PC-9 (cell line): ENCODE results near the gene DMRTA2. TPM values are rescaled to one million over a fixed set of nuclear protein-coding genes. Genes with fewer than 3 reads are reported as not detected.

ENCODE experiments used
- BruUV-seq: library from RNA; stranded (reverse); fragments of 400-500 nt; replicated peaks from 2 replicates; lab custom pipeline; 2021; lab: Mats Ljungman, UMichigan
- CTCF ChIA-PET: fragments of 300-600 bp; sonication (Branson Sonifier 250); formaldehyde crosslinking; loops from one replicate; lab custom pipeline; 2022; ENCODE audit warnings: antibody characterized with exemption; lab: Charles Lee
- POLR2A ChIA-PET: fragments of 300-600 bp; sonication (Branson Sonifier 250); formaldehyde crosslinking; loops from one replicate; lab custom pipeline; 2022; ENCODE audit warnings: antibody characterized with exemption; ENCODE audit not compliant: unreplicated experiment; lab: Charles Lee
- DNase-seq, 2 experiments: peaks; one replicate each; pipeline versions ENCODE4 v3.0.0 to v3.0.0-alpha.2; 2015 to 2022; ENCODE audit warnings: mixed read lengths in 1 of 2
- H2AFZ ChIP-seq: fragments of 200-600 bp; sonication (generic); 2 replicates; pipeline ENCODE4 v1.8.1; 2017; ENCODE audit warnings: antibody characterized with exemption
- H3F3A ChIP-seq: fragments of 200-600 bp; sonication (generic); 2 replicates; pipeline ENCODE4 v1.8.1; 2017; ENCODE audit warnings: antibody characterized with exemption, mild to moderate bottlenecking, low read depth; ENCODE audit not compliant: insufficient read depth
- H3K27ac ChIP-seq: fragments of 200-600 bp; sonication (generic); 2 replicates; pipeline ENCODE4 v1.6.1; 2016; ENCODE audit warnings: mixed run types
- H3K27me3 ChIP-seq: fragments of 200-600 bp; sonication (generic); 2 replicates; pipeline ENCODE4 v1.6.1; 2016; ENCODE audit warnings: low read depth, mixed run types; ENCODE audit not compliant: insufficient read depth
- H3K36me3 ChIP-seq: fragments of 200-600 bp; sonication (generic); 2 replicates; pipeline ENCODE4 v1.6.1; 2016; ENCODE audit warnings: low read depth, mixed run types
- H3K4me1 ChIP-seq: fragments of 200-600 bp; sonication (generic); replicated peaks from 2 replicates; pipeline ENCODE4 v1.6.1; 2016; ENCODE audit warnings: mixed run types; ENCODE audit not compliant: insufficient read depth
- H3K4me2 ChIP-seq: fragments of 200-600 bp; sonication (generic); 2 replicates; pipeline ENCODE4 v1.6.1; 2017; ENCODE audit warnings: mixed run types
- H3K4me3 ChIP-seq: fragments of 200-600 bp; sonication (generic); 2 replicates; pipeline ENCODE4 v1.6.1; 2016; ENCODE audit warnings: mixed run types
- H3K79me2 ChIP-seq: fragments of 200-600 bp; sonication (generic); 2 replicates; pipeline ENCODE4 v1.6.1; 2017; ENCODE audit warnings: low read depth, mixed run types
- H3K9me2 ChIP-seq: fragments of 200-600 bp; sonication (generic); 2 replicates; pipeline ENCODE4 v1.8.1; 2017; ENCODE audit warnings: mild to moderate bottlenecking; ENCODE audit not compliant: insufficient read depth
- H3K9me3 ChIP-seq: fragments of 200-600 bp; sonication (generic); 2 replicates; pipeline ENCODE4 v1.8.1; 2016; ENCODE audit warnings: low read depth; ENCODE audit not compliant: insufficient read depth
- H4K20me1 ChIP-seq: fragments of 200-600 bp; sonication (generic); 2 replicates; pipeline ENCODE4 v1.8.1; 2017; ENCODE audit not compliant: insufficient read depth
- CTCF ChIP-seq: fragments of 200-600 bp; sonication (generic); conservative IDR thresholded peaks from 2 replicates; pipeline ENCODE4 v1.6.1; 2017; ENCODE audit warnings: mixed run types, antibody characterized with exemption, mild to moderate bottlenecking, moderate library complexity
- EZH2 ChIP-seq: fragments of 200-600 bp; sonication (generic); IDR thresholded peaks from 2 replicates; pipeline ENCODE4 v1.8.0; 2017; ENCODE audit warnings: antibody characterized with exemption, low read depth
- intact Hi-C: fragments of 100-400 bp; cut with micrococcal nuclease; formaldehyde crosslinking; loops from one replicate; pipeline ENCODE4 v1.10.0; 2022; ENCODE audit not compliant: unreplicated experiment
- total RNA-seq: library from RNA; stranded (reverse); gene quantifications from 2 replicates; pipeline ENCODE4 v1.2.3, GENCODE V29; 2021

DMRTA2 gene
- total RNA-seq, 1 experiment from 2014 or later = not detected

- no TSS peak for BruUV-seq
- Histone ChIP-seq H4K20me1 (no peaks in the 10 kb centered on the region), H3K4me1 (no peaks in the 10 kb centered on the region), H3K27me3 (peaks cover 6% of the 10 kb centered on the region; the same call in 1 of the 2 replicates), H3K27ac (no peak overlapping the region), H3K36me3 (no peaks in the 10 kb centered on the region), H3K4me3 (no peak overlapping the region), H3K4me2 (no peak overlapping the region), H3K79me2 (no peaks in the 10 kb centered on the region), H3F3A (no peaks in the 10 kb centered on the region), H3K9me2 (no peaks in the 10 kb centered on the region), H3K9me3 (0 out of 2 replicates have a peak, but pooled peaks cover 3% of the 10 kb centered on the region), H2AFZ (no peak overlapping the region)
- CTCF ChIA-PET = no interaction called here
- POLR2A ChIA-PET = no interaction called here
- no peak for TF ChIP-seq CTCF
- no peak for TF ChIP-seq EZH2
- no peak for DNase-seq
- intact Hi-C loops = no loop called here
Observed at GRCh38 chr1:50373532-50373931, 49.7 kb downstream of the DMRTA2 start.

- Histone ChIP-seq H2AFZ (no peak overlapping the region), H3K9me3 (0 out of 2 replicates have a peak, but pooled peaks cover 3% of the 10 kb centered on the region), H3K4me2 (no peak overlapping the region), H3K27me3 (peaks cover 6% of the 10 kb centered on the region; the same call in 1 of the 2 replicates), H3K4me1 (no peaks in the 10 kb centered on the region), H3F3A (no peaks in the 10 kb centered on the region), H3K79me2 (no peaks in the 10 kb centered on the region), H3K27ac (no peak overlapping the region), H3K4me3 (no peak overlapping the region), H4K20me1 (no peaks in the 10 kb centered on the region), H3K9me2 (no peaks in the 10 kb centered on the region), H3K36me3 (no peaks in the 10 kb centered on the region)
- intact Hi-C loops = no loop called here
- no peak for DNase-seq
- TF ChIP-seq EZH2 = no peak
- no peak for TF ChIP-seq CTCF
- ChIA-PET POLR2A (no interaction called here), CTCF (no interaction called here)
- no TSS peak for BruUV-seq
Observed at GRCh38 chr1:50371749-50372148, 51.5 kb downstream of the DMRTA2 start.

GRCh38 chr1:50369830-50370229 is 53.4 kb downstream of the DMRTA2 start:
- CTCF ChIA-PET = no interaction called here
- no TSS peak for BruUV-seq

More at GRCh38 chr1:50369830-50370229, 53.4 kb downstream of the DMRTA2 start:
- Histone ChIP-seq H3K4me3 (no peak overlapping the region), H3F3A (no peaks in the 10 kb centered on the region), H3K9me2 (no peaks in the 10 kb centered on the region), H3K4me1 (no peaks in the 10 kb centered on the region), H3K27ac (no peak overlapping the region), H3K36me3 (no peaks in the 10 kb centered on the region), H3K4me2 (no peak overlapping the region), H4K20me1 (no peaks in the 10 kb centered on the region), H3K27me3 (peaks cover 6% of the 10 kb centered on the region; the same call in 1 of the 2 replicates), H3K79me2 (no peaks in the 10 kb centered on the region), H2AFZ (no peak overlapping the region), H3K9me3 (no peaks in the 10 kb centered on the region)
- no peak for DNase-seq
- POLR2A ChIA-PET = no interaction called here
- TF ChIP-seq CTCF (no peak), EZH2 (no peak)
- intact Hi-C loops = loop anchor here (2.0 to 10.0 kb wide), 3 partner anchors 335 to 819 kb away; no protein-coding TSS in a partner anchor
